GM12878 (cell line): ENCODE measurements around the gene DNAAF3. TPM values are rescaled to one million over a fixed set of nuclear protein-coding genes. Genes with fewer than 3 reads are reported as not detected.

ENCODE experiments used
- ATAC-seq: fragments of 200-7000 bp; cut with Tn5 transposase; 3 replicates; pipeline ENCODE4 v1.9.1; 2020; ENCODE audit warnings: mild to moderate bottlenecking, moderate library complexity
- BruUV-seq: library from RNA; stranded (reverse); fragments of 400-500 nt; replicated peaks from 2 replicates; lab custom pipeline; 2021; lab: Mats Ljungman, UMichigan
- CTCF ChIA-PET: fragments of 300-600 bp; sonication (Branson Sonifier 250); formaldehyde crosslinking; extraction: SDS; loops from one replicate; lab custom pipeline; 2021; ENCODE audit warnings: inconsistent platforms; lab: Yijun Ruan, JAX
- POLR2A ChIA-PET: fragments of 350-600 bp; formaldehyde crosslinking; extraction: SDS; loops from one replicate; lab custom pipeline; 2021; ENCODE audit warnings: inconsistent platforms; lab: Charles Lee
- RAD21 ChIA-PET: fragments of 300-600 bp; sonication (Branson Sonifier 250); formaldehyde crosslinking; loops from one replicate; lab custom pipeline; 2023; ENCODE audit warnings: antibody characterized with exemption; ENCODE audit not compliant: unreplicated experiment; lab: Charles Lee
- SMC1A ChIA-PET: fragments of 300-600 bp; sonication (Branson Sonifier 250); formaldehyde crosslinking; loops from one replicate; lab custom pipeline; 2023; ENCODE audit not compliant: unreplicated experiment, uncharacterized antibody; lab: Charles Lee
- DNase-seq: peaks from one replicate; pipeline ENCODE4 v3.0.0-alpha.2; 2011; ENCODE audit warnings: low read depth, low spot score
- FAIRE-seq: peaks from 3 replicates; lab custom pipeline; 2011; peaks lifted over from hg19 to GRCh38; lab: Jason Lieb, UNC
- H2AFZ ChIP-seq: 2 replicates; pipeline ENCODE4 v1.6.0; 2011; ENCODE audit warnings: low read depth, low read length, control low read depth; ENCODE audit not compliant: control insufficient read depth
- H3K27ac ChIP-seq: 2 replicates; pipeline ENCODE4 v1.5.1; 2011; ENCODE audit warnings: control low read depth; ENCODE audit not compliant: control insufficient read depth, insufficient read depth
- H3K27me3 ChIP-seq, 2 experiments: replicated peaks in 1 of 2; 2 replicates each; pipeline versions ENCODE4 v1.6.0 to v1.6.1; 2011; ENCODE audit warnings: low read length in 1 of 2; ENCODE audit not compliant: control insufficient read depth in 2 of 2, insufficient read depth in 2 of 2
- H3K36me3 ChIP-seq, 2 experiments: 2 replicates each; pipeline ENCODE4 v1.5.1; 2011; ENCODE audit warnings: low read length in 1 of 2; ENCODE audit not compliant: control insufficient read depth in 2 of 2, insufficient read depth in 2 of 2
- H3K4me1 ChIP-seq: 2 replicates; pipeline ENCODE4 v1.6.1; 2011; ENCODE audit warnings: mild to moderate bottlenecking, low read length, moderate library complexity, mixed read lengths; ENCODE audit not compliant: control insufficient read depth, insufficient read depth
- H3K4me2 ChIP-seq: 2 replicates; pipeline ENCODE4 v1.6.0; 2011; ENCODE audit warnings: control low read depth; ENCODE audit not compliant: control insufficient read depth, insufficient read depth
- H3K4me3 ChIP-seq: fragments of 200-600 bp; sonication (generic); 2 replicates; pipeline ENCODE4 v1.5.1; 2016
- H3K79me2 ChIP-seq: 2 replicates; pipeline ENCODE4 v1.6.0; 2011; ENCODE audit warnings: low read length; ENCODE audit not compliant: control insufficient read depth, insufficient read depth
- H3K9ac ChIP-seq: 2 replicates; pipeline ENCODE4 v1.8.0; 2011; ENCODE audit warnings: low read length, control low read depth, mixed read lengths; ENCODE audit not compliant: control insufficient read depth, insufficient read depth
- H3K9me3 ChIP-seq: replicated peaks from 3 replicates; pipeline ENCODE4 v1.5.1; 2011; ENCODE audit warnings: mild to moderate bottlenecking, low read length; ENCODE audit not compliant: control insufficient read depth, insufficient read depth
- H4K20me1 ChIP-seq: 2 replicates; pipeline ENCODE4 v1.6.0; 2011; ENCODE audit not compliant: control insufficient read depth, insufficient read depth
- BACH1 ChIP-seq: fragments of 450-650 bp; IDR thresholded peaks from 2 replicates; pipeline ENCODE4 v1.6.1; 2017; ENCODE audit warnings: mild to moderate bottlenecking, borderline replicate concordance
- BCL11A ChIP-seq: IDR thresholded peaks from 2 replicates; pipeline ENCODE4 v1.6.1; 2011; ENCODE audit warnings: low read depth, low read length
- CHD1 ChIP-seq: IDR thresholded peaks from 2 replicates; pipeline ENCODE4 v1.6.1; 2012; ENCODE audit warnings: low read depth, low read length, improper control_type of control experiment
- HDAC2 ChIP-seq: fragments of 200-600 bp; sonication (generic); IDR thresholded peaks from 2 replicates; pipeline ENCODE4 v1.6.1; 2017
- JUND ChIP-seq: IDR thresholded peaks from 2 replicates; pipeline ENCODE4 v1.6.1; 2012; ENCODE audit warnings: low read depth, mild to moderate bottlenecking, low read length, improper control_type of control experiment, moderate library complexity
- KAT2A ChIP-seq: conservative IDR thresholded peaks from 2 replicates; pipeline ENCODE4 v1.6.1; 2011; ENCODE audit warnings: low read depth, low read length; ENCODE audit not compliant: control insufficient read depth
- NR2F1 ChIP-seq: fragments of 450-650 bp; conservative IDR thresholded peaks from 2 replicates; pipeline ENCODE4 v1.6.1; 2017; ENCODE audit warnings: mild to moderate bottlenecking
- RCOR1 ChIP-seq: conservative IDR thresholded peaks from 2 replicates; pipeline ENCODE4 v1.6.1; 2012; ENCODE audit warnings: low read depth, low read length, improper control_type of control experiment
- SREBF1 ChIP-seq: IDR thresholded peaks from 2 replicates; pipeline ENCODE4 v1.6.1; 2012; ENCODE audit warnings: mild to moderate bottlenecking, low read length
- SUZ12 ChIP-seq: fragments of 200-600 bp; sonication (generic); IDR thresholded peaks from one replicate; pipeline ENCODE4 v1.6.1; 2018; ENCODE audit warnings: antibody characterized with exemption, mild to moderate bottlenecking; ENCODE audit not compliant: unreplicated experiment
- TAF1 ChIP-seq: IDR thresholded peaks from 2 replicates; pipeline ENCODE4 v1.6.1; 2011; ENCODE audit warnings: mild to moderate bottlenecking, low read depth, low read length, borderline replicate concordance
- TBL1XR1 ChIP-seq: IDR thresholded peaks from 2 replicates; pipeline ENCODE4 v1.6.1; 2012; ENCODE audit warnings: low read depth, low read length, improper control_type of control experiment
- TCF3 ChIP-seq: IDR thresholded peaks from 2 replicates; pipeline ENCODE4 v1.6.1; 2012; ENCODE audit warnings: low read depth, mild to moderate bottlenecking, low read length, borderline replicate concordance; ENCODE audit not compliant: insufficient read depth
- WRNIP1 ChIP-seq: IDR thresholded peaks from 2 replicates; pipeline ENCODE4 v1.6.1; 2011; ENCODE audit warnings: low read depth, low read length, improper control_type of control experiment, borderline replicate concordance
- WGBS: methylation state at CpG from one replicate; pipeline ENCODE4 v1.1.6; 2016; ENCODE audit warnings: low lambda C conversion rate; ENCODE audit not compliant: insufficient replicate concordance, insufficient coverage; ENCODE audit errors: missing lambda C conversion rate; 5-methylcytosine and 5-hydroxymethylcytosine counted together
- in situ Hi-C: fragments of 300-500 bp; cut with MboI; formaldehyde crosslinking; loops from 9 replicates; pipeline ENCODE4 v1.14.3; 2018; ENCODE audit warnings: mixed read lengths
- intact Hi-C: fragments of 100-400 bp; cut with micrococcal nuclease; formaldehyde crosslinking; loops from one replicate; pipeline ENCODE4 v1.14.2; 2022; ENCODE audit not compliant: unreplicated experiment
- polyA plus RNA-seq, 11 experiments: library from polyadenylated mRNA; depleted of rRNA in 4 of 11; unstranded in 6 of 11; stranded (reverse) in 5 of 11; fragments of >200 nt; fragmentation: Nextera tagmentation in 4 of 11; fragmentation: Illumina TruSeq in 1 of 11; extraction: Ambion mirVana in 4 of 11; extraction: Trizol in 1 of 11; gene quantifications; 1 replicate in 1 of 11; 2 replicates in 10 of 11; pipeline versions ENCODE4 v1.2.1 to v1.2.3, GENCODE V29; 2011 to 2016; ENCODE audit warnings: inconsistent platforms in 2 of 11, missing spikeins in 2 of 11, low read depth in 1 of 11
- total RNA-seq, 4 experiments: library from RNA; depleted of rRNA in 3 of 4; stranded (reverse); fragments of >200 nt in 3 of 4; fragmentation: Illumina TruSeq in 1 of 4; extraction: Trizol in 1 of 4; gene quantifications; 2 replicates each; pipeline versions ENCODE4 v1.2.1 to v1.2.3, GENCODE V29; 2013 to 2021
- TF ChIP-seq, protein P1 (sequence below): IDR thresholded peaks from 2 replicates; pipeline ENCODE4 v1.6.1; 2012; ENCODE audit warnings: mild to moderate bottlenecking, low read depth, low read length
- TF ChIP-seq, protein P2 (sequence below): fragments of 450-650 bp; IDR thresholded peaks from 2 replicates; pipeline ENCODE4 v1.6.1; 2017; ENCODE audit warnings: mild to moderate bottlenecking
- TF ChIP-seq, protein P3 (sequence below), 3 experiments: IDR thresholded peaks in 2 of 3; conservative IDR thresholded peaks in 1 of 3; 2 replicates each; pipeline ENCODE4 v1.5.1; 2011; ENCODE audit warnings: low read depth in 3 of 3, low read length in 3 of 3, mild to moderate bottlenecking in 3 of 3, control low read depth in 2 of 3, moderate library complexity in 2 of 3, inconsistent platforms in 1 of 3, mixed read lengths in 1 of 3; ENCODE audit not compliant: control insufficient read depth in 2 of 3, insufficient read depth in 1 of 3; ENCODE audit errors: extremely low read depth in 1 of 3

DNAAF3 gene
- total and polyA plus RNA-seq, 10 of the 15 experiments (the other 5 are each of a cell fraction or from before 2014, with no cell fraction given), result not detected

DNA sequence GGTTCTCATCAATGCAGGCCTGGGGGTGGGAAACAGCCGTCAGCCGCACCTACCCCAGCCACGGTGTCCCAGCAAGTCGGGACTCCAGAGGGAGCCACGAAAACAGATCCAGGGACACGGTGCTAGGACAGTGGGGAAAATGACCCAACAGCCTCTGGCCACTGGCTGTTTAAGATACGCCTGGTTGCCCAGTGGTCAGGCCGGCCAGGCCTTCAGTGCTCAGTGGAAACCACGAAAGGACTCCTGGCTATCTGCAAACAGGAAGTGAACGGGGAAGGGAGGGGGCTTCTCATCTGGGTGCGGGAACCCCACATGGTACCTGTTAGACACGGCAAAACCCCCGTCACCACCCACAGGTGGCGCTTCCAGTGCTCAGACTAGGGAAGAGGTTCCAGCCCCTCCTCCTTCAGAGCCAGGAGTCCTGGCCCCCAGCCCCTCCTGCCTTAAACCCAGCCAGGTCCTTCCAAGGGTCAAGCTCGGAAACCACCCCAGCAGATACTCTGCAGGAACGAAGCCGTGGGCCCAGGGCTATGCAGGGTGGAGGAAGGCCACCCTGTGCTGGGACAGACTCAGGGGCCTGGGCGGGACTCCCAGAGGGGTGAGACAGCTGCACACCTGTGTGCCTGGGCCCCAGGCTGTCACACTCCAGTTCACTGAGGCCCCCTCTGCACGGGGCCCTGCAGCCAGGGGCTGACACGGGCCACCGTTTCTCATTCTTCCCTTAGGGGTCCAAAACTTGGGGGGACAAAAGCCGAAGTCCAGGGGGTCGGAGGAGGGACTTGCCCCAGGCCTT, 53.4 kb downstream of the DNAAF3 start:
- SMC1A ChIA-PET, result interaction anchor here (1.8 kb wide), 1 partner anchor 28 kb away, joined by 4 read pairs; no protein-coding TSS in a partner anchor
- peaks cover 38% of the 10 kb centered on the region for H3K79me2 ChIP-seq
- peaks cover 3% of the 10 kb centered on the region; the same call in 1 of the 2 replicates for H4K20me1 ChIP-seq
- no peak overlapping the region for H2AFZ ChIP-seq
- no peak for FAIRE-seq
- BruUV-seq, result no TSS peak
- H3K4me2 ChIP-seq, result peak overlapping the region; percentile 5; the same call in 1 of the 2 replicates
- no peaks in the 10 kb centered on the region for H3K9me3 ChIP-seq
- H3K36me3 ChIP-seq, result peaks cover 0 to 6% of the 10 kb centered on the region in 2 experiments; a peak in 3 of 4 replicates
- no peak overlapping the region for H3K9ac ChIP-seq
- RAD21 ChIA-PET, result no interaction called here
- H3K4me3 ChIP-seq, result peak overlapping the region; percentile 42; the same call in 1 of the 2 replicates
- intact Hi-C loops (no loop called here), in situ Hi-C loops (no loop called here)
- H3K27ac ChIP-seq, result no peak overlapping the region
- no peak for DNase-seq
- H3K4me1 ChIP-seq, result peaks cover 12% of the 10 kb centered on the region
- CTCF ChIA-PET, result interaction anchor here (0.7 to 1.0 kb wide), 3 partner anchors 9 to 439 kb away, joined by 3 to 4 read pairs (median 3); no protein-coding TSS in a partner anchor
- peak; percentile 10 for ATAC-seq
- H3K27me3 ChIP-seq, result no peaks in the 10 kb centered on the region
- WGBS, result 54% methylated on average over 23 of the region's 23 CpGs
- POLR2A ChIA-PET, result no interaction called here
- TF ChIP-seq, protein P1, sequence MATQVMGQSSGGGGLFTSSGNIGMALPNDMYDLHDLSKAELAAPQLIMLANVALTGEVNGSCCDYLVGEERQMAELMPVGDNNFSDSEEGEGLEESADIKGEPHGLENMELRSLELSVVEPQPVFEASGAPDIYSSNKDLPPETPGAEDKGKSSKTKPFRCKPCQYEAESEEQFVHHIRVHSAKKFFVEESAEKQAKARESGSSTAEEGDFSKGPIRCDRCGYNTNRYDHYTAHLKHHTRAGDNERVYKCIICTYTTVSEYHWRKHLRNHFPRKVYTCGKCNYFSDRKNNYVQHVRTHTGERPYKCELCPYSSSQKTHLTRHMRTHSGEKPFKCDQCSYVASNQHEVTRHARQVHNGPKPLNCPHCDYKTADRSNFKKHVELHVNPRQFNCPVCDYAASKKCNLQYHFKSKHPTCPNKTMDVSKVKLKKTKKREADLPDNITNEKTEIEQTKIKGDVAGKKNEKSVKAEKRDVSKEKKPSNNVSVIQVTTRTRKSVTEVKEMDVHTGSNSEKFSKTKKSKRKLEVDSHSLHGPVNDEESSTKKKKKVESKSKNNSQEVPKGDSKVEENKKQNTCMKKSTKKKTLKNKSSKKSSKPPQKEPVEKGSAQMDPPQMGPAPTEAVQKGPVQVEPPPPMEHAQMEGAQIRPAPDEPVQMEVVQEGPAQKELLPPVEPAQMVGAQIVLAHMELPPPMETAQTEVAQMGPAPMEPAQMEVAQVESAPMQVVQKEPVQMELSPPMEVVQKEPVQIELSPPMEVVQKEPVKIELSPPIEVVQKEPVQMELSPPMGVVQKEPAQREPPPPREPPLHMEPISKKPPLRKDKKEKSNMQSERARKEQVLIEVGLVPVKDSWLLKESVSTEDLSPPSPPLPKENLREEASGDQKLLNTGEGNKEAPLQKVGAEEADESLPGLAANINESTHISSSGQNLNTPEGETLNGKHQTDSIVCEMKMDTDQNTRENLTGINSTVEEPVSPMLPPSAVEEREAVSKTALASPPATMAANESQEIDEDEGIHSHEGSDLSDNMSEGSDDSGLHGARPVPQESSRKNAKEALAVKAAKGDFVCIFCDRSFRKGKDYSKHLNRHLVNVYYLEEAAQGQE, result no peak
- TF ChIP-seq BCL11A (no peak), WRNIP1 (no peak), SREBF1 (no peak), TCF3 (0 out of 2 replicates have a peak, but pooled peaks have one; percentile 28), KAT2A (no peak), TBL1XR1 (no peak), BACH1 (no peak), SUZ12 (no peak), RCOR1 (no peak), JUND (no peak), NR2F1 (peak; percentile 22; the same call in 1 of the 2 replicates), HDAC2 (no peak), TAF1 (no peak), CHD1 (no peak)
- TF ChIP-seq, protein P2, sequence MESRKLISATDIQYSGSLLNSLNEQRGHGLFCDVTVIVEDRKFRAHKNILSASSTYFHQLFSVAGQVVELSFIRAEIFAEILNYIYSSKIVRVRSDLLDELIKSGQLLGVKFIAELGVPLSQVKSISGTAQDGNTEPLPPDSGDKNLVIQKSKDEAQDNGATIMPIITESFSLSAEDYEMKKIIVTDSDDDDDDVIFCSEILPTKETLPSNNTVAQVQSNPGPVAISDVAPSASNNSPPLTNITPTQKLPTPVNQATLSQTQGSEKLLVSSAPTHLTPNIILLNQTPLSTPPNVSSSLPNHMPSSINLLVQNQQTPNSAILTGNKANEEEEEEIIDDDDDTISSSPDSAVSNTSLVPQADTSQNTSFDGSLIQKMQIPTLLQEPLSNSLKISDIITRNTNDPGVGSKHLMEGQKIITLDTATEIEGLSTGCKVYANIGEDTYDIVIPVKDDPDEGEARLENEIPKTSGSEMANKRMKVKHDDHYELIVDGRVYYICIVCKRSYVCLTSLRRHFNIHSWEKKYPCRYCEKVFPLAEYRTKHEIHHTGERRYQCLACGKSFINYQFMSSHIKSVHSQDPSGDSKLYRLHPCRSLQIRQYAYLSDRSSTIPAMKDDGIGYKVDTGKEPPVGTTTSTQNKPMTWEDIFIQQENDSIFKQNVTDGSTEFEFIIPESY, result no peak
- TF ChIP-seq, protein P3, sequence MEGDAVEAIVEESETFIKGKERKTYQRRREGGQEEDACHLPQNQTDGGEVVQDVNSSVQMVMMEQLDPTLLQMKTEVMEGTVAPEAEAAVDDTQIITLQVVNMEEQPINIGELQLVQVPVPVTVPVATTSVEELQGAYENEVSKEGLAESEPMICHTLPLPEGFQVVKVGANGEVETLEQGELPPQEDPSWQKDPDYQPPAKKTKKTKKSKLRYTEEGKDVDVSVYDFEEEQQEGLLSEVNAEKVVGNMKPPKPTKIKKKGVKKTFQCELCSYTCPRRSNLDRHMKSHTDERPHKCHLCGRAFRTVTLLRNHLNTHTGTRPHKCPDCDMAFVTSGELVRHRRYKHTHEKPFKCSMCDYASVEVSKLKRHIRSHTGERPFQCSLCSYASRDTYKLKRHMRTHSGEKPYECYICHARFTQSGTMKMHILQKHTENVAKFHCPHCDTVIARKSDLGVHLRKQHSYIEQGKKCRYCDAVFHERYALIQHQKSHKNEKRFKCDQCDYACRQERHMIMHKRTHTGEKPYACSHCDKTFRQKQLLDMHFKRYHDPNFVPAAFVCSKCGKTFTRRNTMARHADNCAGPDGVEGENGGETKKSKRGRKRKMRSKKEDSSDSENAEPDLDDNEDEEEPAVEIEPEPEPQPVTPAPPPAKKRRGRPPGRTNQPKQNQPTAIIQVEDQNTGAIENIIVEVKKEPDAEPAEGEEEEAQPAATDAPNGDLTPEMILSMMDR (IDR thresholded peaks at IDR 0.05 in 2 of 3, conservative IDR thresholded peaks at IDR 0.05 in 1 of 3; ENCODE audit: control insufficient read depth in 2 of 3, extremely low read depth in 1 of 3, insufficient read depth in 1 of 3, low read depth in 3 of 3, low read length in 3 of 3), result peak; percentile 9 to 25 (median 14); a peak in 2 of 6 replicates
